ENCODE data around the gene UVRAG. TPM values are rescaled to one million over a fixed set of nuclear protein-coding genes. Genes with fewer than 3 reads are reported as not detected.

Gene UVRAG
- total RNA-seq, 1 donor, result 28.2 TPM

DNA sequence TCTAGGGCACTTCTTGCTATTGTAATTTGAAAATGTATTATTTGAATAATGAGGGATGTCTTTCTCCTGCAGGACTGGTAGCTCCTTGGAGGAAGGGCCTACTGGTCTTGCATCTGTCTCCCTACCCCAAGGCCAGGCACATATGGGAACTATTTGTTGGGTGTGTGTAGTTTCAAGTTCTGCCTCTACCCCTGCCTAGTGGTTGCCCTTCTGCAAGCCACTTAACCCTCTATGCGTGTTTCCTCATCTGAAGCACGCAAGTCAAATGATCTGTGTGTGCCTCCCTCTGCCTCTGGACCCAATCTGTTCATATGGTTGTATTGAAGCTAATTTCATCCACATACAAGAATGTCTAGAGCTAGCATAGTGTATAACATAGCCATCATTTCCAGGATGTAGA is 324.3 kb downstream of the UVRAG start:
- no peaks in the 10 kb centered on the region for H3K9me3 ChIP-seq (ENCODE audit: low read depth, low read length)
- H3K79me2 ChIP-seq (ENCODE audit: insufficient read depth, low read length), result no peaks in the 10 kb centered on the region
- no peak overlapping the region for H3K27ac ChIP-seq (ENCODE audit: low read depth, low read length)
- peaks cover 11% of the 10 kb centered on the region for H3K36me3 ChIP-seq (ENCODE audit: insufficient read depth, low read length)
- no peaks in the 10 kb centered on the region for H4K20me1 ChIP-seq (ENCODE audit: insufficient read depth, low read length)
- TF ChIP-seq, protein P1, sequence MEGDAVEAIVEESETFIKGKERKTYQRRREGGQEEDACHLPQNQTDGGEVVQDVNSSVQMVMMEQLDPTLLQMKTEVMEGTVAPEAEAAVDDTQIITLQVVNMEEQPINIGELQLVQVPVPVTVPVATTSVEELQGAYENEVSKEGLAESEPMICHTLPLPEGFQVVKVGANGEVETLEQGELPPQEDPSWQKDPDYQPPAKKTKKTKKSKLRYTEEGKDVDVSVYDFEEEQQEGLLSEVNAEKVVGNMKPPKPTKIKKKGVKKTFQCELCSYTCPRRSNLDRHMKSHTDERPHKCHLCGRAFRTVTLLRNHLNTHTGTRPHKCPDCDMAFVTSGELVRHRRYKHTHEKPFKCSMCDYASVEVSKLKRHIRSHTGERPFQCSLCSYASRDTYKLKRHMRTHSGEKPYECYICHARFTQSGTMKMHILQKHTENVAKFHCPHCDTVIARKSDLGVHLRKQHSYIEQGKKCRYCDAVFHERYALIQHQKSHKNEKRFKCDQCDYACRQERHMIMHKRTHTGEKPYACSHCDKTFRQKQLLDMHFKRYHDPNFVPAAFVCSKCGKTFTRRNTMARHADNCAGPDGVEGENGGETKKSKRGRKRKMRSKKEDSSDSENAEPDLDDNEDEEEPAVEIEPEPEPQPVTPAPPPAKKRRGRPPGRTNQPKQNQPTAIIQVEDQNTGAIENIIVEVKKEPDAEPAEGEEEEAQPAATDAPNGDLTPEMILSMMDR (IDR thresholded peaks at IDR 0.05; ENCODE audit: extremely low read depth, low read depth, low read length), result no peak
- no peaks in the 10 kb centered on the region for H3K27me3 ChIP-seq (ENCODE audit: insufficient read depth, low read length)
- no peak for DNase-seq (ENCODE audit: insufficient read length, low spot score, missing footprints)
- peaks cover 5% of the 10 kb centered on the region for H3K4me1 ChIP-seq (ENCODE audit: insufficient read depth, low read length)
- no peak overlapping the region for H3K4me3 ChIP-seq (ENCODE audit: insufficient read depth, low read length)
- H3K4me2 ChIP-seq (ENCODE audit: insufficient read depth, low read length), result no peak overlapping the region
- H2AFZ ChIP-seq (ENCODE audit: low read length), result no peak overlapping the region

DNA sequence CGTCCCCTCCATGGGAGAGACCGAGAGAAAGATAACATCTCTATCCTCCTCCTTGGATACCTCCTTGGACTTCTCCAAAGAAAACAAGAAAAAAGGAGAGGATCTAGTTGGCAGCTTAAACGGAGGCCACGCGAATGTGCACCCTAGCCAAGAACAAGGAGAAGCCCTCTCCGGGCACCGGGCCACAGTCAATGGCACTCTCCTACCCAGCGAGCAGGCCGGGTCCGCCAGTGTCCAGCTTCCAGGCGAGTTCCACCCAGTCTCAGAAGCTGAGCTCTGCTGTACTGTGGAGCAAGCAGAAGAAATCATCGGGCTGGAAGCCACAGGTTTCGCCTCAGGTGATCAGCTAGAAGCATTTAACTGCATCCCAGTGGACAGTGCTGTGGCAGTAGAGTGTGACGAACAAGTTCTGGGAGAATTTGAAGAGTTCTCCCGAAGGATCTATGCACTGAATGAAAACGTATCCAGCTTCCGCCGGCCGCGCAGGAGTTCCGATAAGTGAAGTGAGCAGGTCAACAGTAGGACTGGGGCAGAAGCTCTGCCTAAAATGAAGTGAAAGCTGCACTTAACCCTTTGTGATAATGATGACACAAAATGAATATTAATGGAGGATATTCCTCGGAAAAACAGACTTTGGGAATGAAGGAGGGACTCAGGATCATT is 326.0 kb downstream of the UVRAG start:
- TF ChIP-seq, protein P1 (IDR thresholded peaks at IDR 0.05; ENCODE audit: extremely low read depth, low read depth, low read length), result no peak
- Histone ChIP-seq H3K79me2 (ENCODE audit: insufficient read depth, low read length) (no peaks in the 10 kb centered on the region), H4K20me1 (ENCODE audit: insufficient read depth, low read length) (no peaks in the 10 kb centered on the region), H2AFZ (ENCODE audit: low read length) (no peak overlapping the region), H3K27ac (ENCODE audit: low read depth, low read length) (no peak overlapping the region), H3K36me3 (ENCODE audit: insufficient read depth, low read length) (peaks cover 11% of the 10 kb centered on the region), H3K9me3 (ENCODE audit: low read depth, low read length) (no peaks in the 10 kb centered on the region), H3K4me2 (ENCODE audit: insufficient read depth, low read length) (no peak overlapping the region), H3K4me3 (ENCODE audit: insufficient read depth, low read length) (no peak overlapping the region), H3K27me3 (ENCODE audit: insufficient read depth, low read length) (no peaks in the 10 kb centered on the region), H3K4me1 (ENCODE audit: insufficient read depth, low read length) (peaks cover 5% of the 10 kb centered on the region)
- DNase-seq (ENCODE audit: insufficient read length, low spot score, missing footprints), result no peak

DNA sequence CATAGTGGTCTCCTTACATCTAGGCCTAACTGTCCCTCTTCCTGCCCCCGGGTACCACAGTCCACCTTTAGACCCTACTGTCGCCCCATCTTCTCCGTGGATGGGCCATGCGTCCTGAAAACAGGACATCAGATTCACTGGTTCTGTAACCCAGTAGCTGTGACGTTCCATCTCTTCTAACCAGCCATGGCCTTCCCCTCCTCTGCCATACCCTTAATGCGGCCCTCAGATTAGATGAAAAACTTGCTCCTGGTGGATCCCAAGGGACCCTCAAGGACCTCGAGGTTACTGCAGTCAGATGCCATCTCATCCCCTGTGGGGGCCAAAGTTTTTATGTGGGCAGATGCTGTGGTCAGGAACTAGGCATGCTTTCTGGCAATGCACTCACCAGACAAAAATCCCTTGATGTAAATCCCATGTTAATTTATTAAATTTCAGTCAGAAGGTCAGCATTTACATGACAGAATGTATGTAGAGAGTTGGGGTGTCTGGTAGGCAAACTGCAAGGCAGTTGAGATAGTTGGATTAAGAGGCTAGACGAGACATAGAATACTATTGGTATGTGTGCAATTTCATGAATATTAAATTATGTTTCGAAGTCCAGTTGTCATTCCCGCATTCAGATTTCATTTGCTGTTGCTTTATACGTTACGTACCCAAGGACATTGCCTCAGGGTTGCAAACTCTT is 327.0 kb downstream of the UVRAG start:
- TF ChIP-seq, protein P1 (IDR thresholded peaks at IDR 0.05; ENCODE audit: extremely low read depth, low read depth, low read length), result no peak
- Histone ChIP-seq H3K9me3 (ENCODE audit: low read depth, low read length) (no peaks in the 10 kb centered on the region), H3K36me3 (ENCODE audit: insufficient read depth, low read length) (peaks cover 11% of the 10 kb centered on the region), H3K4me1 (ENCODE audit: insufficient read depth, low read length) (peaks cover 5% of the 10 kb centered on the region), H3K27ac (ENCODE audit: low read depth, low read length) (no peak overlapping the region), H2AFZ (ENCODE audit: low read length) (no peak overlapping the region), H3K27me3 (ENCODE audit: insufficient read depth, low read length) (no peaks in the 10 kb centered on the region), H3K79me2 (ENCODE audit: insufficient read depth, low read length) (no peaks in the 10 kb centered on the region), H3K4me3 (ENCODE audit: insufficient read depth, low read length) (no peak overlapping the region), H4K20me1 (ENCODE audit: insufficient read depth, low read length) (no peaks in the 10 kb centered on the region), H3K4me2 (ENCODE audit: insufficient read depth, low read length) (no peak overlapping the region)
- no peak for DNase-seq (ENCODE audit: insufficient read length, low spot score, missing footprints)

DNA sequence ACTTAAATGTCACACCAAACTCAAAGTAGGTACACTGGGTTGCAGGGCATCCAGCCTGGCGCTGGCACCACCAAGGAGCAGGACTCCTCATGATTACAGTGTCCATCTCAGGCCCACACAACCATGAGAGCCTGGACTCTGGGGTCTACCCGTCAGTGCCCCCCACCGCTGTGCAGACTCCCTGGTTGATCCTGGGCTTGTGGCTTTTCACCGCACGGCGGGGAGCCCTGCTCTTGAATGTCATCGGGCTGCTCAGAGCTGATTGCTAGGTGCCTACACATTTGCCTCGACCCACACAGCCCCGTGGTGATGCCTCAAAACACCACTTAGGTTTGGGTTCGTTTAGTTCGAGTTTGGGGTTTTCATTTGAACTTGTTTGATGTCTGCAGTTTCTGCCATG is 328.3 kb downstream of the UVRAG start:
- peaks cover 5% of the 10 kb centered on the region for H3K4me1 ChIP-seq (ENCODE audit: insufficient read depth, low read length)
- no peak for DNase-seq (ENCODE audit: insufficient read length, low spot score, missing footprints)
- no peak overlapping the region for H3K4me2 ChIP-seq (ENCODE audit: insufficient read depth, low read length)
- H3K36me3 ChIP-seq (ENCODE audit: insufficient read depth, low read length), result peaks cover 11% of the 10 kb centered on the region
- no peak overlapping the region for H3K27ac ChIP-seq (ENCODE audit: low read depth, low read length)
- H2AFZ ChIP-seq (ENCODE audit: low read length), result no peak overlapping the region
- no peaks in the 10 kb centered on the region for H4K20me1 ChIP-seq (ENCODE audit: insufficient read depth, low read length)
- H3K27me3 ChIP-seq (ENCODE audit: insufficient read depth, low read length), result no peaks in the 10 kb centered on the region
- no peaks in the 10 kb centered on the region for H3K79me2 ChIP-seq (ENCODE audit: insufficient read depth, low read length)
- no peaks in the 10 kb centered on the region for H3K9me3 ChIP-seq (ENCODE audit: low read depth, low read length)
- H3K4me3 ChIP-seq (ENCODE audit: insufficient read depth, low read length), result no peak overlapping the region
- TF ChIP-seq, protein P1 (IDR thresholded peaks at IDR 0.05; ENCODE audit: extremely low read depth, low read depth, low read length), result no peak

Measured in osteoblast (primary cell).